PC-9 (cell line): ENCODE measurements around the gene PLCE1.

Experiments used
- EZH2 ChIP-seq: fragments of 200-600 bp; sonication (generic); IDR thresholded peaks from 2 replicates; pipeline ENCODE4 v1.8.0; 2017; ENCODE audit warnings: antibody characterized with exemption, low read depth
- TF ChIP-seq, protein P1 (sequence below): fragments of 200-600 bp; sonication (generic); conservative IDR thresholded peaks from 2 replicates; pipeline ENCODE4 v1.6.1; 2017; ENCODE audit warnings: mixed run types, antibody characterized with exemption, mild to moderate bottlenecking, moderate library complexity

DNA sequence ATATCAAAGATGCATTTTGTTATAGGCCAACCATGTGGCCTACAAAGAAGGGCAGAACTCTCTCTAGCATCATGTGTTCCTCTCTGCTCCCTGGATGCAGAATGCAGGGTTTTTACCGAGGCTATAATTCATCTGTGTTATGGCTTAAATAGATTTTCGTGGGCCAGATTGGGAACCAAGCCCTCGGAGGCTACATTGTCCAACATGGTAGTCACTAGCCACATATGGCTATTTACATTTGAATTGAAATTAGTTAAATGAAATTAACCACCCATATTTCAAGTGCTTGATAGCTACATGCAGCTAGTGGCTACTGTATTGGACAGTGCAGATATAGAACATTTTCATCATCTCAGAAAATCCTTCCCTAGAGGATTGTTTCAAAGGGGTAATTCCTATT is 2.8 kb downstream of the PLCE1 start:
- TF ChIP-seq, protein P1, sequence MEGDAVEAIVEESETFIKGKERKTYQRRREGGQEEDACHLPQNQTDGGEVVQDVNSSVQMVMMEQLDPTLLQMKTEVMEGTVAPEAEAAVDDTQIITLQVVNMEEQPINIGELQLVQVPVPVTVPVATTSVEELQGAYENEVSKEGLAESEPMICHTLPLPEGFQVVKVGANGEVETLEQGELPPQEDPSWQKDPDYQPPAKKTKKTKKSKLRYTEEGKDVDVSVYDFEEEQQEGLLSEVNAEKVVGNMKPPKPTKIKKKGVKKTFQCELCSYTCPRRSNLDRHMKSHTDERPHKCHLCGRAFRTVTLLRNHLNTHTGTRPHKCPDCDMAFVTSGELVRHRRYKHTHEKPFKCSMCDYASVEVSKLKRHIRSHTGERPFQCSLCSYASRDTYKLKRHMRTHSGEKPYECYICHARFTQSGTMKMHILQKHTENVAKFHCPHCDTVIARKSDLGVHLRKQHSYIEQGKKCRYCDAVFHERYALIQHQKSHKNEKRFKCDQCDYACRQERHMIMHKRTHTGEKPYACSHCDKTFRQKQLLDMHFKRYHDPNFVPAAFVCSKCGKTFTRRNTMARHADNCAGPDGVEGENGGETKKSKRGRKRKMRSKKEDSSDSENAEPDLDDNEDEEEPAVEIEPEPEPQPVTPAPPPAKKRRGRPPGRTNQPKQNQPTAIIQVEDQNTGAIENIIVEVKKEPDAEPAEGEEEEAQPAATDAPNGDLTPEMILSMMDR = no peak
- no peak for TF ChIP-seq EZH2
